NCI-H1436 treated with DMSO at 0.1 percent for 48 hours (cell line): ENCODE results near the gene DSCAM.
"Not testable (repeated sequence)": the region's sequence is repeated elsewhere in the genome, so short reads cannot be mapped to it uniquely, and the experiment has no call there.

Source experiments
- DNase-seq: peaks from one replicate; lab custom pipeline; 2025; lab: John Stamatoyannopoulos, UW

The DSCAM gene

GRCh38 chr21:40320718-40321117, 526.2 kb downstream of the DSCAM start:
- DNase-seq: not testable (repeated sequence)

- DNase-seq: no peak
These were observed 528.6 kb downstream of the DSCAM start for GRCh38 chr21:40318371-40318770.

GRCh38 chr21:40316104-40316503, 530.9 kb downstream of the DSCAM start:
- no peak for DNase-seq

GRCh38 chr21:40315626-40316025, 531.3 kb downstream of the DSCAM start:
- no peak for DNase-seq

- DNase-seq: no peak
These were observed 533.7 kb downstream of the DSCAM start for GRCh38 chr21:40313260-40313659.

GRCh38 chr21:40300300-40300699, 546.7 kb downstream of the DSCAM start:
- DNase-seq: no peak

- no peak for DNase-seq
These were observed 547.5 kb downstream of the DSCAM start for GRCh38 chr21:40299451-40299850.

GRCh38 chr21:40294345-40294744, 552.6 kb downstream of the DSCAM start:
- DNase-seq: no peak

- no peak for DNase-seq
These were observed 555.4 kb downstream of the DSCAM start for GRCh38 chr21:40291560-40291959.

- no peak for DNase-seq
These were observed 562.5 kb downstream of the DSCAM start for GRCh38 chr21:40284409-40284808.

- DNase-seq: no peak
These were observed 563.8 kb downstream of the DSCAM start for GRCh38 chr21:40282912-40283886.

GRCh38 chr21:40278345-40278744, 568.6 kb downstream of the DSCAM start:
- no peak for DNase-seq

GRCh38 chr21:40276001-40276400, 571.0 kb downstream of the DSCAM start:
- DNase-seq: no peak

- no peak for DNase-seq
These were observed 574.9 kb downstream of the DSCAM start for GRCh38 chr21:40272037-40272436.

- DNase-seq: no peak
These were observed 575.8 kb downstream of the DSCAM start for GRCh38 chr21:40271164-40271563.

GRCh38 chr21:40270047-40270446, 576.9 kb downstream of the DSCAM start:
- DNase-seq: no peak

GRCh38 chr21:40269239-40269638, 577.7 kb downstream of the DSCAM start:
- no peak for DNase-seq

GRCh38 chr21:40258456-40258855, 588.5 kb downstream of the DSCAM start:
- DNase-seq: not testable (repeated sequence)

GRCh38 chr21:40257342-40257741, 589.6 kb downstream of the DSCAM start:
- no peak for DNase-seq

- DNase-seq: no peak
These were observed 591.2 kb downstream of the DSCAM start for GRCh38 chr21:40255518-40256444.

- DNase-seq: no peak
These were observed 592.2 kb downstream of the DSCAM start for GRCh38 chr21:40254540-40255465.

GRCh38 chr21:40253112-40253511, 593.8 kb downstream of the DSCAM start:
- no peak for DNase-seq
